Neural progenitor cell (in vitro differentiated cells): ENCODE measurements around the gene SAMD4A. TPM values are rescaled to one million over a fixed set of nuclear protein-coding genes. Genes with fewer than 3 reads are reported as not detected.

Experiments
- DNase-seq: peaks from one replicate; pipeline ENCODE4 v3.0.0-alpha.2; 2016; ENCODE audit warnings: low spot score
- H2AFZ ChIP-seq: fragments of 200-600 bp; sonication (generic); replicated peaks from 2 replicates; pipeline ENCODE4 v1.6.1; 2016; ENCODE audit warnings: antibody characterized with exemption
- H3F3A ChIP-seq: fragments of 200-600 bp; sonication (generic); 2 replicates; pipeline ENCODE4 v1.6.1; 2016; ENCODE audit warnings: antibody characterized with exemption, low read depth
- H3K27ac ChIP-seq: fragments of 200-600 bp; sonication (generic); 2 replicates; pipeline ENCODE4 v1.5.1; 2016; ENCODE audit warnings: mild to moderate bottlenecking
- H3K27me3 ChIP-seq: fragments of 200-600 bp; sonication (generic); 2 replicates; pipeline ENCODE4 v1.6.1; 2016; ENCODE audit warnings: mild to moderate bottlenecking, moderate library complexity
- H3K36me3 ChIP-seq: fragments of 200-600 bp; sonication (generic); 2 replicates; pipeline ENCODE4 v1.5.1; 2016
- H3K4me1 ChIP-seq: fragments of 200-600 bp; sonication (generic); 2 replicates; pipeline ENCODE4 v1.6.1; 2016; ENCODE audit warnings: mixed run types
- H3K4me2 ChIP-seq: fragments of 200-600 bp; sonication (generic); 2 replicates; pipeline ENCODE4 v1.6.1; 2016
- H3K4me3 ChIP-seq: fragments of 200-600 bp; sonication (generic); 2 replicates; pipeline ENCODE4 v1.5.1; 2016
- H3K79me2 ChIP-seq: fragments of 200-600 bp; sonication (generic); 2 replicates; pipeline ENCODE4 v1.6.1; 2016; ENCODE audit warnings: low read depth
- H3K9ac ChIP-seq: fragments of 200-600 bp; sonication (generic); 2 replicates; pipeline ENCODE4 v1.6.1; 2016
- H3K9me3 ChIP-seq: fragments of 200-600 bp; sonication (generic); 2 replicates; pipeline ENCODE4 v1.5.1; 2016; ENCODE audit warnings: low read depth
- H4K20me1 ChIP-seq: fragments of 200-600 bp; sonication (generic); 2 replicates; pipeline ENCODE4 v1.6.1; 2016; ENCODE audit warnings: low read depth
- H3K27ac Mint-ChIP-seq: 3 replicates; pipeline ENCODE4 v1.8.0; 2021; ENCODE audit warnings: mixed read lengths
- H3K27me3 Mint-ChIP-seq: 2 replicates; pipeline ENCODE4 v1.8.0; 2022; ENCODE audit warnings: low read depth, mild to moderate bottlenecking, inconsistent platforms, moderate library complexity, mixed read lengths; ENCODE audit not compliant: insufficient read depth
- H3K36me3 Mint-ChIP-seq: 3 replicates; pipeline ENCODE4 v1.8.0; 2021; ENCODE audit warnings: mixed read lengths
- H3K4me1 Mint-ChIP-seq: 3 replicates; pipeline ENCODE4 v1.8.0; 2021; ENCODE audit warnings: mixed read lengths
- H3K4me3 Mint-ChIP-seq: 3 replicates; pipeline ENCODE4 v1.8.0; 2021; ENCODE audit warnings: mild to moderate bottlenecking, moderate library complexity, mixed read lengths
- H3K9me3 Mint-ChIP-seq: 3 replicates; pipeline ENCODE4 v1.8.0; 2020; ENCODE audit warnings: mixed read lengths
- EZH2 ChIP-seq: fragments of 200-600 bp; sonication (generic); IDR thresholded peaks from 2 replicates; pipeline ENCODE4 v1.6.1; 2017; ENCODE audit warnings: antibody characterized with exemption, mild to moderate bottlenecking, moderate library complexity
- EZH2phosphoT487 ChIP-seq: fragments of 200-600 bp; sonication (generic); IDR thresholded peaks from 2 replicates; pipeline ENCODE4 v1.6.1; 2017; ENCODE audit warnings: antibody characterized with exemption
- total RNA-seq: library from RNA; depleted of rRNA; stranded (reverse); fragments of >200 nt; gene quantifications from 2 replicates; pipeline ENCODE4 v1.2.3, GENCODE V29; 2015; ENCODE audit warnings: low replicate concordance
- TF ChIP-seq, protein P1 (sequence below): fragments of 200-600 bp; sonication (generic); IDR thresholded peaks from 2 replicates; pipeline ENCODE4 v1.5.1; 2017; ENCODE audit warnings: antibody characterized with exemption, mild to moderate bottlenecking

The SAMD4A gene
- total RNA-seq, 1 donor from 2014 or later, result 4.3 TPM

DNA sequence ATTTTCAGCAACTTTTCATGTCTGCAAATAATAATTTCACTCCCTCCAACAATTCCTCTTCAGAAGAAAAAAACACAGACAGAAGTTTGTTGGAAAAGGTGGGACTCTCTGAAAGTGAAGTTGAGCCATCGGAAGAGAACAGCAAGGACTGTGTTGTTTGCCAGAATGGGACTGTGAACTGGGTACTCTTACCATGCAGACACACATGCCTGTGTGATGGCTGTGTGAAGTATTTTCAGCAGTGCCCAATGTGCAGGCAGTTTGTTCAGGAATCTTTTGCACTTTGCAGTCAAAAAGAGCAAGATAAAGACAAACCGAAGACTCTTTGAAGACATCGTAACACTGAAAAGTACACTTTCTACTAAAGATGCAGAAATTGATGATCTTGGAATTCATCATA lies 28.9 kb upstream of the SAMD4A start:
- no peak overlapping the region for H3K4me3 ChIP-seq
- peaks cover 8% of the 10 kb centered on the region for H3K36me3 ChIP-seq
- Mint-ChIP-seq H3K4me3 (no peak overlapping the region), H3K4me1 (no peaks in the 10 kb centered on the region), H3K36me3 (peaks cover 24% of the 10 kb centered on the region), H3K27ac (no peak overlapping the region), H3K27me3 (no peaks in the 10 kb centered on the region), H3K9me3 (no peaks in the 10 kb centered on the region)
- peaks cover 2% of the 10 kb centered on the region for H3F3A ChIP-seq
- no peaks in the 10 kb centered on the region for H3K79me2 ChIP-seq
- H3K27me3 ChIP-seq, result no peaks in the 10 kb centered on the region
- TF ChIP-seq, protein P1, sequence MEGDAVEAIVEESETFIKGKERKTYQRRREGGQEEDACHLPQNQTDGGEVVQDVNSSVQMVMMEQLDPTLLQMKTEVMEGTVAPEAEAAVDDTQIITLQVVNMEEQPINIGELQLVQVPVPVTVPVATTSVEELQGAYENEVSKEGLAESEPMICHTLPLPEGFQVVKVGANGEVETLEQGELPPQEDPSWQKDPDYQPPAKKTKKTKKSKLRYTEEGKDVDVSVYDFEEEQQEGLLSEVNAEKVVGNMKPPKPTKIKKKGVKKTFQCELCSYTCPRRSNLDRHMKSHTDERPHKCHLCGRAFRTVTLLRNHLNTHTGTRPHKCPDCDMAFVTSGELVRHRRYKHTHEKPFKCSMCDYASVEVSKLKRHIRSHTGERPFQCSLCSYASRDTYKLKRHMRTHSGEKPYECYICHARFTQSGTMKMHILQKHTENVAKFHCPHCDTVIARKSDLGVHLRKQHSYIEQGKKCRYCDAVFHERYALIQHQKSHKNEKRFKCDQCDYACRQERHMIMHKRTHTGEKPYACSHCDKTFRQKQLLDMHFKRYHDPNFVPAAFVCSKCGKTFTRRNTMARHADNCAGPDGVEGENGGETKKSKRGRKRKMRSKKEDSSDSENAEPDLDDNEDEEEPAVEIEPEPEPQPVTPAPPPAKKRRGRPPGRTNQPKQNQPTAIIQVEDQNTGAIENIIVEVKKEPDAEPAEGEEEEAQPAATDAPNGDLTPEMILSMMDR, result no peak
- TF ChIP-seq EZH2phosphoT487 (no peak), EZH2 (no peak)
- peaks cover 4% of the 10 kb centered on the region for H3K4me1 ChIP-seq
- no peak overlapping the region for H3K4me2 ChIP-seq
- DNase-seq, result no peak
- no peak overlapping the region for H3K9ac ChIP-seq
- no peaks in the 10 kb centered on the region for H4K20me1 ChIP-seq
- no peaks in the 10 kb centered on the region for H3K9me3 ChIP-seq
- H2AFZ ChIP-seq, result no peak overlapping the region
- H3K27ac ChIP-seq, result no peak overlapping the region

DNA sequence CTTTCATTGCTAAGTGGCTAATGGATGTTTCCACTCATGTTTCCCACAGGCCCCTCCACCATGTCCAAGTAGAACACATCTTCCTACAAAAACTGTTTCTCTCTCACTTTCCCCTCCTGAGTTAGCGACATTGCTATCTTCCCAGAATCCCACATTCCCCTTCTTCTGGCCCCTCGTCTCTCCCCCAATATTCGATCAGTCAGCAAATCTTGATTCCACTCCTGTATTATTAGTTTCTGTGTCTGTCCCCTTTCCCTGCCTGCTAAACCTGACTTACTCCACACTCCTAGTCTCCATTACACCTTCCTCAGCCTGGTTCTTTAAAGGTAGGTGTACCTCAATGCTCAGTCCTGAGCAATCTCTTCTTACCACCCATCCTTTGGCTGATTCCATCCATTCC lies 19.3 kb upstream of the SAMD4A start:
- H3K27ac ChIP-seq, result no peak overlapping the region
- H3K9me3 Mint-ChIP-seq, result no peaks in the 10 kb centered on the region
- H3K27me3 Mint-ChIP-seq, result peaks cover 2% of the 10 kb centered on the region
- H3K27me3 ChIP-seq, result no peaks in the 10 kb centered on the region
- H4K20me1 ChIP-seq, result no peaks in the 10 kb centered on the region
- peaks cover 3% of the 10 kb centered on the region for H3K36me3 Mint-ChIP-seq
- H3K36me3 ChIP-seq, result no peaks in the 10 kb centered on the region
- no peaks in the 10 kb centered on the region for H3K4me1 Mint-ChIP-seq
- H3K27ac Mint-ChIP-seq, result no peak overlapping the region
- H3K79me2 ChIP-seq, result no peaks in the 10 kb centered on the region
- TF ChIP-seq, protein P1, result no peak
- TF ChIP-seq EZH2, result no peak
- TF ChIP-seq EZH2phosphoT487, result no peak
- no peak overlapping the region for H2AFZ ChIP-seq
- DNase-seq, result no peak
- no peak overlapping the region for H3K4me2 ChIP-seq
- H3K9me3 ChIP-seq, result no peaks in the 10 kb centered on the region
- no peak overlapping the region for H3K9ac ChIP-seq
- no peak overlapping the region for H3K4me3 ChIP-seq
- no peaks in the 10 kb centered on the region for H3K4me1 ChIP-seq
- H3F3A ChIP-seq, result no peaks in the 10 kb centered on the region
- H3K4me3 Mint-ChIP-seq, result no peak overlapping the region

DNA sequence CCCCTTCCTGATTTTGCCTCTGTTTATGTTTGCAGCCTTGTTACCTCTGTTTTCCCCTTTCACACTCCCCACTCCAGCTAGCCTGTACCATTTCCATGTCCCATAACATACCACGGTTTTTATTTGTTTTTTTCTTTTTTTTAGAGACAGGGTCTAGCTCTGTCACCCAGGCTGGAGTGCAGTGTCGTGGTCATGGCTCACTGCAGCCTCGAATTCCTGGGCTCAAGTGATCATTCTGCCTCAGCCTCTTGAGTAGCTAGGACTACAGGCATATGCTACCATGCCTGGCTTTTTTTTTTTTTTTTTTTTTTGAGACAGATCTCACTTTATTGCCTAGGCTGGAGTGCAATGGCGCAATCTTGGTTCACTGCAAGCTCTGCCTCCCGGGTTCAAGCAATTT lies 18.4 kb upstream of the SAMD4A start:
- Histone ChIP-seq H2AFZ (no peak overlapping the region), H3K9me3 (no peaks in the 10 kb centered on the region), H3K9ac (no peak overlapping the region), H3K36me3 (no peaks in the 10 kb centered on the region), H3K4me1 (no peaks in the 10 kb centered on the region), H3K4me3 (no peak overlapping the region), H3K27me3 (no peaks in the 10 kb centered on the region), H3K4me2 (no peak overlapping the region), H3K79me2 (no peaks in the 10 kb centered on the region), H3F3A (no peaks in the 10 kb centered on the region), H3K27ac (no peak overlapping the region), H4K20me1 (no peaks in the 10 kb centered on the region)
- no peaks in the 10 kb centered on the region for H3K36me3 Mint-ChIP-seq
- no peaks in the 10 kb centered on the region for H3K9me3 Mint-ChIP-seq
- TF ChIP-seq EZH2phosphoT487 (no peak), EZH2 (no peak)
- TF ChIP-seq, protein P1, result no peak
- no peak overlapping the region for H3K4me3 Mint-ChIP-seq
- no peak overlapping the region for H3K27ac Mint-ChIP-seq
- no peak for DNase-seq
- H3K4me1 Mint-ChIP-seq, result no peaks in the 10 kb centered on the region
- H3K27me3 Mint-ChIP-seq, result peaks cover 2% of the 10 kb centered on the region

DNA sequence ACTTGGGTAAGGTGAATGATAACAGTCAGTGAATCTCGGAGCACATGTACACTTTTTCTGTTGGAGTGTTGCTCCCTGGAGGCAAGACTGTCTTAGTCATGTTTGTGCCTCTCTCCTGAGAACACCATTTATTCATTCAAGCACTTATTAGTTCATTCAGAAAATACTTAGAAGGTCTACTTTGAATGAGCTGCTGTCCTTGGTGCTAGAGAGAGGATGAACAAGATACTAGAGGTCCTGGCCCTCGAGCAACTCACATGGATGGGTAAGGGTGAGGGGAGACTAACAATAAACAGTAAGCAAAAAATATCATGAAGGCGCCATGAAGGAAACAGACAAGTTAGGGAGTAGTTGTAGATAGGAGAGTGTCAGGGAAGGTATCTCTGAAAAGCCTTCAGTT lies 17.1 kb upstream of the SAMD4A start:
- H3K4me3 Mint-ChIP-seq, result no peak overlapping the region
- Histone ChIP-seq H3K4me3 (no peak overlapping the region), H2AFZ (no peak overlapping the region), H3K9me3 (no peaks in the 10 kb centered on the region), H3F3A (no peaks in the 10 kb centered on the region), H3K27me3 (no peaks in the 10 kb centered on the region), H3K4me1 (no peaks in the 10 kb centered on the region), H3K9ac (no peak overlapping the region), H3K4me2 (no peak overlapping the region), H3K79me2 (no peaks in the 10 kb centered on the region), H4K20me1 (no peaks in the 10 kb centered on the region), H3K27ac (no peak overlapping the region), H3K36me3 (no peaks in the 10 kb centered on the region)
- no peaks in the 10 kb centered on the region for H3K36me3 Mint-ChIP-seq
- no peak overlapping the region for H3K27ac Mint-ChIP-seq
- H3K27me3 Mint-ChIP-seq, result peaks cover 2% of the 10 kb centered on the region
- TF ChIP-seq EZH2phosphoT487, result no peak
- no peaks in the 10 kb centered on the region for H3K4me1 Mint-ChIP-seq
- H3K9me3 Mint-ChIP-seq, result no peaks in the 10 kb centered on the region
- DNase-seq, result no peak
